Measurements from ENCODE around the gene TMEM119. TPM values are rescaled to one million over a fixed set of nuclear protein-coding genes. Genes with fewer than 3 reads are reported as not detected.

Gene TMEM119
- total and polyA plus RNA-seq, 10 of the 15 experiments (the other 5 are each of a cell fraction or from before 2014, with no cell fraction given): 0.11 to 0.44 (median 0.19) TPM; not detected in 5

DNA sequence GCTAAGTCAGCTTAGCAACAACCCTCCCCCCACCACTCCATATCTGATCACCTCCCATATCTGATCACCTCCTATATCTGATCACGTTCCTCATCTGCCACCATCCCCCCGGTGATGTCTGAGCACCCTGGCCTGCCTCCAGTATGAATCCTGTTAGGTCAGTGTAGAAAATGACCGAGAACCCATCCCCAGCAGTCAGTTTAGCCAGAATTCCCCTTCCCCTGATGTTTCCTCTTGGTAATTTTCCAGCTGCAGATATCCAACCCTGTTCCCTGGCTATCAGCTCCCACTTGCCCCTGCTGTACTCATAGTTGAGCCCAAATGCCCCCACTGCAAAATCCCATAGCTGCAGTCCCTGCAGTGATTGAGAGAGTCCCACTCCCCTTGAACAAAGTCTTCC, 23.3 kb upstream of the TMEM119 start:
- SMC1A ChIA-PET (ENCODE audit: uncharacterized antibody, unreplicated experiment): interaction anchor here (2.2 to 11.4 kb wide), 5 partner anchors 9 to 183 kb away, joined by 7 to 718 read pairs (median 64); partner anchors contain the start of genes ISCU, SART3 and SELPLG
- 98% methylated on average over 3 of the region's 3 CpGs for WGBS (ENCODE audit: insufficient coverage, insufficient replicate concordance, low lambda C conversion rate, missing lambda C conversion rate)
- Histone ChIP-seq H3K36me3 (ENCODE audit: control insufficient read depth in 2 of 2, insufficient read depth in 2 of 2, low read length in 1 of 2) (peaks cover under 1 to 14% of the 10 kb centered on the region in 2 experiments; a peak in 3 of 4 replicates), H3K27ac (ENCODE audit: control insufficient read depth, insufficient read depth) (no peak overlapping the region), H3K79me2 (ENCODE audit: control insufficient read depth, insufficient read depth, low read length) (no peaks in the 10 kb centered on the region), H3K9ac (ENCODE audit: control insufficient read depth, insufficient read depth, low read length) (no peak overlapping the region), H2AFZ (ENCODE audit: control insufficient read depth, low read depth, low read length) (no peak overlapping the region), H3K4me3 (no peak overlapping the region), H3K4me2 (ENCODE audit: control insufficient read depth, insufficient read depth) (no peak overlapping the region), H3K9me3 (replicated peaks; ENCODE audit: control insufficient read depth, insufficient read depth, low read length) (no peaks in the 10 kb centered on the region; the same call in 2 of the 3 replicates), H3K4me1 (ENCODE audit: control insufficient read depth, insufficient read depth, low read length) (peaks cover 33% of the 10 kb centered on the region), H4K20me1 (ENCODE audit: control insufficient read depth, insufficient read depth) (no peaks in the 10 kb centered on the region), H3K27me3 (replicated peaks in 1 of 2; ENCODE audit: control insufficient read depth in 2 of 2, insufficient read depth in 2 of 2, low read length in 1 of 2) (no peaks in the 10 kb centered on the region)
- no peak for ATAC-seq
- FAIRE-seq: no peak
- in situ Hi-C loops (cut with MboI): no loop called here
- intact Hi-C loops (cut with micrococcal nuclease; ENCODE audit: unreplicated experiment): no loop called here
- CTCF ChIA-PET: interaction anchor here (0.6 to 17.2 kb wide), 5 partner anchors 15 to 183 kb away, joined by 4 to 866 read pairs (median 74); partner anchors contain the start of genes ISCU, SART3 and SELPLG
- POLR2A ChIA-PET: interaction anchor here (0.8 to 8.2 kb wide), 4 partner anchors 11 to 61 kb away, joined by 3 to 211 read pairs (median 4); partner anchors contain the start of genes ISCU and SART3
- RAD21 ChIA-PET (ENCODE audit: unreplicated experiment): interaction anchor here (8.8 to 15.9 kb wide), 2 partner anchors 13 to 53 kb away, joined by 224 to 633 read pairs; partner anchors contain the start of genes ISCU, SART3 and SELPLG
- TF ChIP-seq RELA (IDR thresholded peaks at IDR 0.05; ENCODE audit: borderline replicate concordance, partially characterized antibody): no peak
- TF ChIP-seq ZNF384 (IDR thresholded peaks at IDR 0.05; ENCODE audit: borderline replicate concordance, low read depth, low read length): no peak
- TF ChIP-seq MYB (IDR thresholded peaks at IDR 0.05; ENCODE audit: borderline replicate concordance, low read depth, low read length): no peak
- no peak for TF ChIP-seq FOXK2 (IDR thresholded peaks at IDR 0.05)
- no peak for TF ChIP-seq EED (IDR thresholded peaks at IDR 0.05; ENCODE audit: low read depth)
- no peak for TF ChIP-seq KDM1A (IDR thresholded peaks at IDR 0.05; ENCODE audit: borderline replicate concordance)
- TF ChIP-seq, protein P1, sequence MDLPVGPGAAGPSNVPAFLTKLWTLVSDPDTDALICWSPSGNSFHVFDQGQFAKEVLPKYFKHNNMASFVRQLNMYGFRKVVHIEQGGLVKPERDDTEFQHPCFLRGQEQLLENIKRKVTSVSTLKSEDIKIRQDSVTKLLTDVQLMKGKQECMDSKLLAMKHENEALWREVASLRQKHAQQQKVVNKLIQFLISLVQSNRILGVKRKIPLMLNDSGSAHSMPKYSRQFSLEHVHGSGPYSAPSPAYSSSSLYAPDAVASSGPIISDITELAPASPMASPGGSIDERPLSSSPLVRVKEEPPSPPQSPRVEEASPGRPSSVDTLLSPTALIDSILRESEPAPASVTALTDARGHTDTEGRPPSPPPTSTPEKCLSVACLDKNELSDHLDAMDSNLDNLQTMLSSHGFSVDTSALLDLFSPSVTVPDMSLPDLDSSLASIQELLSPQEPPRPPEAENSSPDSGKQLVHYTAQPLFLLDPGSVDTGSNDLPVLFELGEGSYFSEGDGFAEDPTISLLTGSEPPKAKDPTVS (IDR thresholded peaks at IDR 0.05; ENCODE audit: low read depth, low read length): no peak
- TF ChIP-seq, protein P2, sequence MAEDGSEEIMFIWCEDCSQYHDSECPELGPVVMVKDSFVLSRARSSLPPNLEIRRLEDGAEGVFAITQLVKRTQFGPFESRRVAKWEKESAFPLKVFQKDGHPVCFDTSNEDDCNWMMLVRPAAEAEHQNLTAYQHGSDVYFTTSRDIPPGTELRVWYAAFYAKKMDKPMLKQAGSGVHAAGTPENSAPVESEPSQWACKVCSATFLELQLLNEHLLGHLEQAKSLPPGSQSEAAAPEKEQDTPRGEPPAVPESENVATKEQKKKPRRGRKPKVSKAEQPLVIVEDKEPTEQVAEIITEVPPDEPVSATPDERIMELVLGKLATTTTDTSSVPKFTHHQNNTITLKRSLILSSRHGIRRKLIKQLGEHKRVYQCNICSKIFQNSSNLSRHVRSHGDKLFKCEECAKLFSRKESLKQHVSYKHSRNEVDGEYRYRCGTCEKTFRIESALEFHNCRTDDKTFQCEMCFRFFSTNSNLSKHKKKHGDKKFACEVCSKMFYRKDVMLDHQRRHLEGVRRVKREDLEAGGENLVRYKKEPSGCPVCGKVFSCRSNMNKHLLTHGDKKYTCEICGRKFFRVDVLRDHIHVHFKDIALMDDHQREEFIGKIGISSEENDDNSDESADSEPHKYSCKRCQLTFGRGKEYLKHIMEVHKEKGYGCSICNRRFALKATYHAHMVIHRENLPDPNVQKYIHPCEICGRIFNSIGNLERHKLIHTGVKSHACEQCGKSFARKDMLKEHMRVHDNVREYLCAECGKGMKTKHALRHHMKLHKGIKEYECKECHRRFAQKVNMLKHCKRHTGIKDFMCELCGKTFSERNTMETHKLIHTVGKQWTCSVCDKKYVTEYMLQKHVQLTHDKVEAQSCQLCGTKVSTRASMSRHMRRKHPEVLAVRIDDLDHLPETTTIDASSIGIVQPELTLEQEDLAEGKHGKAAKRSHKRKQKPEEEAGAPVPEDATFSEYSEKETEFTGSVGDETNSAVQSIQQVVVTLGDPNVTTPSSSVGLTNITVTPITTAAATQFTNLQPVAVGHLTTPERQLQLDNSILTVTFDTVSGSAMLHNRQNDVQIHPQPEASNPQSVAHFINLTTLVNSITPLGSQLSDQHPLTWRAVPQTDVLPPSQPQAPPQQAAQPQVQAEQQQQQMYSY (CRISPR knock-in tag; IDR thresholded peaks at IDR 0.05): no peak
- TF ChIP-seq MTA2 (IDR thresholded peaks at IDR 0.05; ENCODE audit: low read depth): no peak
- TF ChIP-seq KLF5 (IDR thresholded peaks at IDR 0.05; ENCODE audit: partially characterized antibody): no peak
- TF ChIP-seq STAT3 (IDR thresholded peaks at IDR 0.05; ENCODE audit: low read depth, low read length): no peak
- TF ChIP-seq, protein P3, sequence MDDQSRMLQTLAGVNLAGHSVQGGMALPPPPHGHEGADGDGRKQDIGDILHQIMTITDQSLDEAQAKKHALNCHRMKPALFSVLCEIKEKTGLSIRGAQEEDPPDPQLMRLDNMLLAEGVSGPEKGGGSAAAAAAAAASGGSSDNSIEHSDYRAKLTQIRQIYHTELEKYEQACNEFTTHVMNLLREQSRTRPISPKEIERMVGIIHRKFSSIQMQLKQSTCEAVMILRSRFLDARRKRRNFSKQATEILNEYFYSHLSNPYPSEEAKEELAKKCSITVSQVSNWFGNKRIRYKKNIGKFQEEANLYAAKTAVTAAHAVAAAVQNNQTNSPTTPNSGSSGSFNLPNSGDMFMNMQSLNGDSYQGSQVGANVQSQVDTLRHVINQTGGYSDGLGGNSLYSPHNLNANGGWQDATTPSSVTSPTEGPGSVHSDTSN (IDR thresholded peaks at IDR 0.05; ENCODE audit: insufficient replicate concordance, low read depth, low read length): no peak
- TF ChIP-seq, protein P4, sequence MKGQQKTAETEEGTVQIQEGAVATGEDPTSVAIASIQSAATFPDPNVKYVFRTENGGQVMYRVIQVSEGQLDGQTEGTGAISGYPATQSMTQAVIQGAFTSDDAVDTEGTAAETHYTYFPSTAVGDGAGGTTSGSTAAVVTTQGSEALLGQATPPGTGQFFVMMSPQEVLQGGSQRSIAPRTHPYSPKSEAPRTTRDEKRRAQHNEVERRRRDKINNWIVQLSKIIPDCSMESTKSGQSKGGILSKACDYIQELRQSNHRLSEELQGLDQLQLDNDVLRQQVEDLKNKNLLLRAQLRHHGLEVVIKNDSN (IDR thresholded peaks at IDR 0.05; ENCODE audit: borderline replicate concordance, extremely low read length, insufficient read depth, low read depth, low read length): no peak
- no peak for TF ChIP-seq RAD21 (IDR thresholded peaks at IDR 0.05; ENCODE audit: insufficient read depth, low read depth, low read length)
- no TSS peak for BruUV-seq (replicated peaks)
- DNase-seq (ENCODE audit: low read depth, low spot score): no peak

All from GM12878 (cell line).